ENCODE results near the gene OLFML1.
"Not testable (repeated sequence)": the region's sequence is repeated elsewhere in the genome, so short reads cannot be mapped to it uniquely, and the experiment has no call there.

Gene OLFML1

GRCh38 chr11:7513234-7514098 is 28.2 kb downstream of the OLFML1 start, which contains the start of gene PPFIBP2:
Gene PPFIBP2, plus strand, starts transcription at chr11:7513999. Its CDS starts 35,477 bp downstream, at chr11:7549476.
- H3K4me3 Mint-ChIP-seq = peak within 1 kb of the TSS; percentile 91 to 93 (median 92)
- TF ChIP-seq CTCF (IDR thresholded peaks at IDR 0.05; ENCODE audit: unreplicated experiment in 3 of 3) = peak; percentile 58 to 76 (median 70)

GRCh38 chr11:7514099-7514591 is 28.8 kb downstream of the OLFML1 start:
- peaks cover 4% of the 10 kb centered on the region for H3K36me3 Mint-ChIP-seq (ENCODE audit: low read depth)
- no peak overlapping the region for H3K27ac Mint-ChIP-seq
- H3K4me1 Mint-ChIP-seq = peaks cover 40% of the 10 kb centered on the region
- H3K4me3 Mint-ChIP-seq = peak overlapping the region; percentile 82 to 92 (median 83)
- no peak for TF ChIP-seq CTCF (IDR thresholded peaks at IDR 0.05; ENCODE audit: unreplicated experiment in 3 of 3)
- peaks cover 29% of the 10 kb centered on the region for H3K27me3 Mint-ChIP-seq (ENCODE audit: low read depth)
- no peaks in the 10 kb centered on the region for H3K9me3 Mint-ChIP-seq

More at GRCh38 chr11:7513234-7514098, 28.2 kb downstream of the OLFML1 start, which contains the start of gene PPFIBP2:
- Mint-ChIP-seq H3K9me3 (no peaks in the 10 kb centered on the region), H3K4me1 (peaks cover 40% of the 10 kb centered on the region), H3K27ac (peak within 1 kb of the TSS; percentile 83 to 94 (median 94)), H3K27me3 (ENCODE audit: low read depth) (peaks cover 29% of the 10 kb centered on the region), H3K36me3 (ENCODE audit: low read depth) (peaks cover 4% of the 10 kb centered on the region)

GRCh38 chr11:7515447-7515886 is 30.2 kb downstream of the OLFML1 start:
- Mint-ChIP-seq H3K36me3 (ENCODE audit: low read depth) (peaks cover 1% of the 10 kb centered on the region), H3K27me3 (ENCODE audit: low read depth) (peaks cover 29% of the 10 kb centered on the region), H3K4me3 (peak overlapping the region; percentile 27 to 41 (median 35)), H3K9me3 (no peaks in the 10 kb centered on the region), H3K4me1 (peaks cover 32% of the 10 kb centered on the region), H3K27ac (no peak overlapping the region)
- TF ChIP-seq CTCF (IDR thresholded peaks at IDR 0.05; ENCODE audit: unreplicated experiment in 3 of 3) = no peak

GRCh38 chr11:7516475-7516874 is 31.2 kb downstream of the OLFML1 start:
- no peak for TF ChIP-seq CTCF (IDR thresholded peaks at IDR 0.05; ENCODE audit: unreplicated experiment in 3 of 3)
- Mint-ChIP-seq H3K27ac (no peak overlapping the region), H3K4me1 (peaks cover 25% of the 10 kb centered on the region), H3K4me3 (peak overlapping the region in 2 of 3 experiments; percentile 0 to 47), H3K36me3 (ENCODE audit: low read depth) (no peaks in the 10 kb centered on the region), H3K27me3 (ENCODE audit: low read depth) (peaks cover 29% of the 10 kb centered on the region), H3K9me3 (no peaks in the 10 kb centered on the region)

GRCh38 chr11:7517743-7518142 is 32.4 kb downstream of the OLFML1 start:
- Mint-ChIP-seq H3K27me3 (ENCODE audit: low read depth) (peaks cover 29% of the 10 kb centered on the region), H3K4me1 (peaks cover 12% of the 10 kb centered on the region)
- H3K4me3 Mint-ChIP-seq; H3K27ac Mint-ChIP-seq; H3K9me3 Mint-ChIP-seq; H3K36me3 Mint-ChIP-seq (ENCODE audit: low read depth): not testable (repeated sequence)

GRCh38 chr11:7518811-7519562 is 33.7 kb downstream of the OLFML1 start:
- H3K36me3 Mint-ChIP-seq (ENCODE audit: low read depth) = no peaks in the 10 kb centered on the region
- H3K27ac Mint-ChIP-seq = no peak overlapping the region
- peaks cover 29% of the 10 kb centered on the region for H3K27me3 Mint-ChIP-seq (ENCODE audit: low read depth)
- H3K9me3 Mint-ChIP-seq = no peaks in the 10 kb centered on the region
- TF ChIP-seq CTCF (IDR thresholded peaks at IDR 0.05; ENCODE audit: unreplicated experiment in 3 of 3) = no peak
- peaks cover 13% of the 10 kb centered on the region for H3K4me1 Mint-ChIP-seq
- no peak overlapping the region for H3K4me3 Mint-ChIP-seq

Measured in nephron (organoid).